ENCODE results near the gene SET. TPM values are rescaled to one million over a fixed set of nuclear protein-coding genes. Genes with fewer than 3 reads are reported as not detected.

The SET gene
- total and polyA plus RNA-seq, 2 of the 13 experiments (the other 11 are each of a cell fraction or from before 2014, with no cell fraction given) = 94.2 to 611 TPM

DNA sequence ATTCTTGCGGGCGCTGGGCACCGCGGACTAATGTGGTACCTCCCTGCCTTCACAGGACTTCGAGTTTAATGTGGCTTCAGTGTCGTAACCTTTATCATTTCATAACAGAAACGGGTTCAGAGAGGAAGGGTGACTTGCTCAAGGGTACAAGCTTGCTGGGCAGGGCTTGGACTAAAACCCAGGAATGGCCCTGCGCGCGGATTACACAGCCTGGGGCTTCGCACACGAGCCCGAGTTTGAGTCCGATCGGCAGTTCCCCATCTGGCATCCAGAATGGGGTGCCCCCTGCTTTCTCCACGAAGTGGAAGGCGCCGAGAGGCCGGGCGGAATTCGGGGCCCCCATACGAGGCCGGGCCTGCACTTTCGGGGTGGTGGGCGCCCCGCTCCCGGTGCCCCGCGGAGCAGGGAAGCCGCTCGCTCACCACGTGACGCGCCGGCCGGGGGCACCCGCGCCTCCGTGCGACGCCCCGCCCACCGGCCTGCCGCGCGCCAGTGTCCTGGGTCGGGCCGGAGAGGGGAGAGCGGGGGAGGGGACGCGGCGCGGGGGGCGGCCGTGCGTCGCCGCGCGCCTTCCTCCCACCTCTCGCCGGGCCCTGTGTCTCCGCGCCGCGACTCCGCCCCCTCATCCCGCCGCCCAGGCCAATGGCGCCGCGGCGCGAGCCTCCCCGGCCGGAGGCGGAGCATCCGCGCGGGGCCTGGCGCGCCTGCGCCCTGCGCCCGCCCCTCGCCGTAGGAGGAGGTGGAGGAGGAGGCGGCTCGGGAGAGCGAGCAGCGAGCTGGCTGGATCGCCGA lies at the start of gene SET (continued):
- TF ChIP-seq HIC2 (CRISPR knock-in tag; IDR thresholded peaks at IDR 0.05; ENCODE audit: low read depth) (peak; percentile 56), ZNF567 (CRISPR knock-in tag; IDR thresholded peaks at IDR 0.05; ENCODE audit: borderline replicate concordance) (peak; percentile 62; the same call in 1 of the 2 replicates), ZSCAN21 (CRISPR knock-in tag; IDR thresholded peaks at IDR 0.05; ENCODE audit: borderline replicate concordance) (no peak), ZNF674 (CRISPR knock-in tag; IDR thresholded peaks at IDR 0.05; ENCODE audit: low read depth) (0 out of 2 replicates have a peak, but pooled peaks have one; percentile 45), ZNF354B (CRISPR knock-in tag; IDR thresholded peaks at IDR 0.05) (no peak), YEATS2 (CRISPR knock-in tag; IDR thresholded peaks at IDR 0.05; ENCODE audit: borderline replicate concordance) (no peak; the same call in 1 of the 2 replicates), TAF1 (CRISPR knock-in tag; IDR thresholded peaks at IDR 0.05) (peak; percentile 47; the same call in 1 of the 2 replicates), ZFY (CRISPR knock-in tag; IDR thresholded peaks at IDR 0.05) (peak; percentile 77; the same call in 1 of the 2 replicates), GABPA (IDR thresholded peaks at IDR 0.05; ENCODE audit: low read depth, low read length) (no peak), GABPA (CRISPR knock-in tag; IDR thresholded peaks at IDR 0.05; ENCODE audit: low read depth) (no peak), ZMYM4 (CRISPR knock-in tag; IDR thresholded peaks at IDR 0.05) (no peak; the same call in none of the 2 replicates), NRL (CRISPR knock-in tag; IDR thresholded peaks at IDR 0.05; ENCODE audit: borderline replicate concordance) (peak; percentile 75), GABPB1 (CRISPR knock-in tag; IDR thresholded peaks at IDR 0.05) (peak; percentile 51; the same call in 1 of the 2 replicates), WIZ (CRISPR knock-in tag; IDR thresholded peaks at IDR 0.05) (no peak), ZNF224 (CRISPR knock-in tag; IDR thresholded peaks at IDR 0.05) (0 out of 2 replicates have a peak, but pooled peaks have one; percentile 27), ARNTL (CRISPR knock-in tag; IDR thresholded peaks at IDR 0.05) (peak; percentile 75), PHF8 (CRISPR knock-in tag; IDR thresholded peaks at IDR 0.05) (peak; percentile 81), ZNF574 (CRISPR knock-in tag; IDR thresholded peaks at IDR 0.05) (peak; percentile 69; the same call in 1 of the 2 replicates), NR2C2 (CRISPR knock-in tag; IDR thresholded peaks at IDR 0.05; ENCODE audit: borderline replicate concordance) (no peak; the same call in 1 of the 2 replicates), ZNF274 (CRISPR knock-in tag; IDR thresholded peaks at IDR 0.05) (peak; percentile 64; the same call in 1 of the 2 replicates), ZNF761 (CRISPR knock-in tag; conservative IDR thresholded peaks at IDR 0.05) (no peak)
- TF ChIP-seq, protein P1, sequence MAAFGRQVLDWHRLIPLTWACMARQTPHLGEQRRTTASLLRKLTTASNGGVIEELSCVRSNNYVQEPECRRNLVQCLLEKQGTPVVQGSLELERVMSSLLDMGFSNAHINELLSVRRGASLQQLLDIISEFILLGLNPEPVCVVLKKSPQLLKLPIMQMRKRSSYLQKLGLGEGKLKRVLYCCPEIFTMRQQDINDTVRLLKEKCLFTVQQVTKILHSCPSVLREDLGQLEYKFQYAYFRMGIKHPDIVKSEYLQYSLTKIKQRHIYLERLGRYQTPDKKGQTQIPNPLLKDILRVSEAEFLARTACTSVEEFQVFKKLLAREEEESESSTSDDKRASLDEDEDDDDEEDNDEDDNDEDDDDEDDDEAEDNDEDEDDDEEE (CRISPR knock-in tag; IDR thresholded peaks at IDR 0.05) = 0 out of 2 replicates have a peak, but pooled peaks have one; percentile 39
- TF ChIP-seq, protein P2, sequence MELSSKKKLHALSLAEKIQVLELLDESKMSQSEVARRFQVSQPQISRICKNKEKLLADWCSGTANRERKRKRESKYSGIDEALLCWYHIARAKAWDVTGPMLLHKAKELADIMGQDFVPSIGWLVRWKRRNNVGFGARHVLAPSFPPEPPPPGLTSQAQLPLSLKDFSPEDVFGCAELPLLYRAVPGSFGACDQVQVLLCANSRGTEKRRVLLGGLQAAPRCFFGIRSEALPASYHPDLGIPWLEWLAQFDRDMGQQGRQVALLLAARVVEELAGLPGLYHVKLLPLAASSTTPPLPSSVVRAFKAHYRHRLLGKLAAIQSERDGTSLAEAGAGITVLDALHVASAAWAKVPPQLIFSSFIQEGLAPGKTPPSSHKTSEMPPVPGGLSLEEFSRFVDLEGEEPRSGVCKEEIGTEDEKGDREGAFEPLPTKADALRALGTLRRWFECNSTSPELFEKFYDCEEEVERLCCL (CRISPR knock-in tag; IDR thresholded peaks at IDR 0.05; ENCODE audit: borderline replicate concordance) = no peak
